HG02870 (cell line): Measurements from ENCODE around the gene CHRM1.

Experiments used
- ATAC-seq: cut with Tn5 transposase; IDR thresholded peaks from one replicate; pipeline ENCODE4 v1.9.1; 2021; ENCODE audit warnings: mild to moderate bottlenecking, moderate library complexity; ENCODE audit not compliant: unreplicated experiment

CHRM1 gene

GRCh38 chr11:62925745-62926679 is 4.8 kb upstream of the CHRM1 start:
- no peak for ATAC-seq

GRCh38 chr11:62925308-62925707 is 4.1 kb upstream of the CHRM1 start:
- ATAC-seq = no peak

- no peak for ATAC-seq
Measured at GRCh38 chr11:62923601-62924411, 2.6 kb upstream of the CHRM1 start.

GRCh38 chr11:62922653-62923431 is 1.7 kb upstream of the CHRM1 start:
- ATAC-seq = no peak

GRCh38 chr11:62922189-62922589 is 1.0 kb upstream of the CHRM1 start:
- no peak for ATAC-seq

GRCh38 chr11:62921573-62922188 is 518 bp upstream of the CHRM1 start:
- ATAC-seq = no peak

GRCh38 chr11:62919898-62920640 is 1.1 kb downstream of the CHRM1 start:
- no peak for ATAC-seq

GRCh38 chr11:62919476-62919875 is 1.7 kb downstream of the CHRM1 start:
- ATAC-seq = no peak

- no peak for ATAC-seq
Measured at GRCh38 chr11:62918531-62918930, 2.6 kb downstream of the CHRM1 start.

GRCh38 chr11:62917906-62918502 is 3.2 kb downstream of the CHRM1 start:
- ATAC-seq = no peak

- no peak for ATAC-seq
Measured at GRCh38 chr11:62914416-62914815, 6.7 kb downstream of the CHRM1 start.

GRCh38 chr11:62912268-62912667 is 8.9 kb downstream of the CHRM1 start:
- no peak for ATAC-seq

GRCh38 chr11:62911137-62912130 is 9.7 kb downstream of the CHRM1 start:
- ATAC-seq = no peak

GRCh38 chr11:62910141-62910882 is 10.9 kb downstream of the CHRM1 start:
- no peak for ATAC-seq

GRCh38 chr11:62909107-62909894 is 11.9 kb downstream of the CHRM1 start:
- no peak for ATAC-seq

- no peak for ATAC-seq
Measured at GRCh38 chr11:62908468-62909072, 12.6 kb downstream of the CHRM1 start.
